ENCODE results near the gene C5orf34. TPM values are rescaled to one million over a fixed set of nuclear protein-coding genes. Genes with fewer than 3 reads are reported as not detected.
"Not testable (repeated sequence)": the region's sequence is repeated elsewhere in the genome, so short reads cannot be mapped to it uniquely, and the experiment has no call there.

The C5orf34 gene
- total RNA-seq, 1 donor from 2014 or later, result 1.8 TPM

DNA sequence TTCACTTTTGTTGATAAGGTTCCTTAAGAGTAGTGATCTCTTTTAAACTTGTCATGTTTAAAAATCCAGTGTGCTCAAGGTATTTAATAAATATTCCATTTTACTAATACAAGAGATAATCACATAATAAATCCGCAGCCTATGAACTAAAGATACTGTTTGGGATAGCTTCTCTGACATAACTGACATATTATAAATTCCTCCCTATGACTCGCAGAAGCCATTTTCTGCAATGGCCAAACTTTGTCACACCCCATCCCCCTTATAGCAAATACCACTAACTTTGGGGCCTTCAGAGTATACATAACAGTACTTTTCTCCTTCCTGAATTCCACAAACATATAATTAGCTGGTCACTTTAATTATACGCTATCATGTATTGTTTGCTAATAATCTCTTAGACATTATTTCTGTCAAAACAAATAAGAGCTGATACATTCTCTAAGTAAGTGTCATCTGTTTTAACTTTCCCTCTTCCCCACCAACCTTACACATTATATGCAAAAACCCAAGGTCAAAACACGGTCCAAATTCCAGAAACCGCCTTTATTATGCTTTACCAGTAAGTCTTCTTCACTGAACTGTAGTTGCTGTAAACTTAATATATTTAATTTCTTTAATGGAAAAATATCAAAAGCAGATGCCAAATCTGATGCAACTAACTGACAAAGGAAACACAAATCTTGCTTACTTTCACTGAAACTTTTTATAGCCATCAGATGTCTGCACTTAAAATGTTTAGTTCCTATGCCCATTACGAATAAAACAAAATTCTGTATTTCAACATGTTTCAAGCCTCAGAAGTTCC, 32.3 kb downstream of the C5orf34 start:
- H3K36me3 Mint-ChIP-seq (ENCODE audit: low read depth), result no peaks in the 10 kb centered on the region
- peak overlapping the region; percentile 100 for H3K27ac Mint-ChIP-seq (ENCODE audit: unreplicated experiment)
- H3K9me3 Mint-ChIP-seq (ENCODE audit: low read depth), result no peaks in the 10 kb centered on the region
- no peak for DNase-seq (ENCODE audit: low spot score)
- no peaks in the 10 kb centered on the region for H3K27me3 Mint-ChIP-seq (ENCODE audit: low read depth)
- H3K4me1 Mint-ChIP-seq (ENCODE audit: low read depth), result peaks cover 39% of the 10 kb centered on the region
- TF ChIP-seq, protein P1, sequence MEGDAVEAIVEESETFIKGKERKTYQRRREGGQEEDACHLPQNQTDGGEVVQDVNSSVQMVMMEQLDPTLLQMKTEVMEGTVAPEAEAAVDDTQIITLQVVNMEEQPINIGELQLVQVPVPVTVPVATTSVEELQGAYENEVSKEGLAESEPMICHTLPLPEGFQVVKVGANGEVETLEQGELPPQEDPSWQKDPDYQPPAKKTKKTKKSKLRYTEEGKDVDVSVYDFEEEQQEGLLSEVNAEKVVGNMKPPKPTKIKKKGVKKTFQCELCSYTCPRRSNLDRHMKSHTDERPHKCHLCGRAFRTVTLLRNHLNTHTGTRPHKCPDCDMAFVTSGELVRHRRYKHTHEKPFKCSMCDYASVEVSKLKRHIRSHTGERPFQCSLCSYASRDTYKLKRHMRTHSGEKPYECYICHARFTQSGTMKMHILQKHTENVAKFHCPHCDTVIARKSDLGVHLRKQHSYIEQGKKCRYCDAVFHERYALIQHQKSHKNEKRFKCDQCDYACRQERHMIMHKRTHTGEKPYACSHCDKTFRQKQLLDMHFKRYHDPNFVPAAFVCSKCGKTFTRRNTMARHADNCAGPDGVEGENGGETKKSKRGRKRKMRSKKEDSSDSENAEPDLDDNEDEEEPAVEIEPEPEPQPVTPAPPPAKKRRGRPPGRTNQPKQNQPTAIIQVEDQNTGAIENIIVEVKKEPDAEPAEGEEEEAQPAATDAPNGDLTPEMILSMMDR (IDR thresholded peaks at IDR 0.05), result no peak
- H3K4me3 Mint-ChIP-seq (ENCODE audit: unreplicated experiment), result peak overlapping the region; percentile 99

DNA sequence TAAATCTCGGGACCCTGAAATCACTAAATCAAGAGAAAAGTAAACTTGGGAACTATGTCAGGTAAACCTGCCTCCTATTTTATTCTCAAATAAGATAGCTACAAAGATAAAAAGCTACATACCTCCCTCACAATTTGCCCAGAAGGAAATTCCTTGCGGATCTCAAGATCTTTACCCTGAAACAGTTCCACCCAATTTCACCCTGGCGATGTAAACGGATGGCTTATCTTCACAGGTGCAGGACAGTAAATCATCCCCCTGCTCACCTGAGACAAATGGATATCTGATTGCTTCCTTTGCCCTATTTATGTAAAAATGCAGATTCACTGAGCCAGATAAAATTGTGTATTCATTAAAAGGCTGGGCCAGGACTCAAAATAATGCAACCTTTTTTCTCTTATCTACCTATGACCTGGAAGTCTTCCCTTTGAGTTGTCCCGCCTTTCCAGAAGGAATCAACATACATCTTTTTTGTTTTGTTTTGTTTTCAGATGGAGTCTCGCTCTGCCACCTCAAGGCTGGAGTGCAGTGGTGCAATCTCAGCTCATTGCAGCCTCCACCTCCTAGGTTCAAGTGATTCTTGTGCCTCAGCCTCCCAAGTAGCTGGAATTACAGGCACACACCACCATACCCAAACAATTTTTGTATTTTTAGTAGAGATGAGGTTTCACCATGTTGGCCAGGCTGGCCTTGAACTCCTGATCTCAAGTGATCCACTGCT, 45.1 kb downstream of the C5orf34 start:
- TF ChIP-seq, protein P1 (IDR thresholded peaks at IDR 0.05), result no peak
- H3K27me3 Mint-ChIP-seq (ENCODE audit: low read depth), result no peaks in the 10 kb centered on the region
- H3K36me3 Mint-ChIP-seq (ENCODE audit: low read depth), result peaks cover 55% of the 10 kb centered on the region
- no peak for DNase-seq (ENCODE audit: low spot score)
- peaks cover 37% of the 10 kb centered on the region for H3K9me3 Mint-ChIP-seq (ENCODE audit: low read depth)
- H3K4me3 Mint-ChIP-seq (ENCODE audit: unreplicated experiment), result no peak overlapping the region
- no peak overlapping the region for H3K27ac Mint-ChIP-seq (ENCODE audit: unreplicated experiment)
- no peaks in the 10 kb centered on the region for H3K4me1 Mint-ChIP-seq (ENCODE audit: low read depth)

DNA sequence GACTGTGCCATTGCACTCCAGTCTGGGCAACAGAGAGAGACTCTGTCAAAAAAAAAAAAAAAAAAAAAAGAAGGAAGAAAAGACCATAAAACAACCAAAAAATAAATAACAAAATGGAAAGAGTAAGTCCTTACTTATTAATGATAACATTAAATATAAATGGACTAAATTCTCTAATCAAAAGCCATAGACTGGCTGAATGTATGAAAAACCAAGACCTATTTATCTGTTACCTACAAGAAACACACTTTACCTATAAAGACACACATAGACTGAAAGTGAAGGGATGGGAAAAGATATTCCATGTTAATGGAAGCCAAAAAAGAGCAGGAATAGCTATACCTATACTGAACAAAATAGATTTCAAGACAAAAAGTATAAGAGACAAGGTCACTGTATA, 47.8 kb downstream of the C5orf34 start:
- Mint-ChIP-seq H3K27ac (ENCODE audit: unreplicated experiment) (no peak overlapping the region), H3K4me3 (ENCODE audit: unreplicated experiment) (no peak overlapping the region), H3K36me3 (ENCODE audit: low read depth) (peaks cover 42% of the 10 kb centered on the region), H3K27me3 (ENCODE audit: low read depth) (no peaks in the 10 kb centered on the region), H3K9me3 (ENCODE audit: low read depth) (peaks cover 32% of the 10 kb centered on the region), H3K4me1 (ENCODE audit: low read depth) (peaks cover 2% of the 10 kb centered on the region)
- DNase-seq (ENCODE audit: low spot score), result no peak
- TF ChIP-seq, protein P1 (IDR thresholded peaks at IDR 0.05), result no peak

DNA sequence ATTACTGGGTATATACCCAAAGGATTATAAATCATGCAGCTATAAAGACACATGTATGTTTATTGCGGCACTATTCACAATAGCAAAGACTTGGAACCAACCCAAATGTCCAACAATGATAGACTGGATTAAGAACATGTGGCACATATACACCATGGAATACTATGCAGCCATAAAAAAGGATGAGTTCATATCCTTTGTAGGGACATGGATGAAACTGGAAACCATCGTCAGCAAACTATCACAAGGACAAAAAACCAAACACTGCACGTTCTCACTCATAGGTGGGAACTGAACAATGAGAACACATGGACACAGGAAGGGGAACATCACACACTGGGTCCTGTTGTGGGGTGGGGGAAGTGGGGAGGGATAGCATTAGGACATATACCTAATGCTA, 49.5 kb downstream of the C5orf34 start:
- DNase-seq (ENCODE audit: low spot score); H3K4me3 Mint-ChIP-seq (ENCODE audit: unreplicated experiment); H3K4me1 Mint-ChIP-seq (ENCODE audit: low read depth); H3K27ac Mint-ChIP-seq (ENCODE audit: unreplicated experiment); H3K27me3 Mint-ChIP-seq (ENCODE audit: low read depth): not testable (repeated sequence)
- Mint-ChIP-seq H3K9me3 (ENCODE audit: low read depth) (peaks cover 25% of the 10 kb centered on the region), H3K36me3 (ENCODE audit: low read depth) (peaks cover 30% of the 10 kb centered on the region)

DNA sequence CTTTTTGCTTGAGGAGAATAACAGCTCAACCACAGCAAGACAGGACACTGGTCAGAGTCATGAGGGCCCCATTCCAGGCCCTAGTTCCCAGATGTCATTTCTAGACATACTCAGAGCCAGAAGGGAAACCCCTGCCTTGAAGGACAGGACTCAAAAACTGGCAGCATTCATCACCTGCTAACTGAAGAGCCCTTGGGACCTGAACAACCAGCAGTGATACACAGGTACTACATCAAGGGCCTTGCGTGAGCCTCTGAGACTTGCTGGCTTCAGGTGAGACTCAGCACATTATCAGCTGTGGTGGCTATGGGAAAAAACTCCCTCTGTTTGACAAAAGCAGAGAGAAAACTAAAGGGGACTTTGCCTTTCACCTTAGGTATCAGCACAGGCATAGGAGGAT, 53.9 kb downstream of the C5orf34 start:
- Mint-ChIP-seq H3K27ac (ENCODE audit: unreplicated experiment) (no peak overlapping the region), H3K9me3 (ENCODE audit: low read depth) (peaks cover 17% of the 10 kb centered on the region), H3K4me1 (ENCODE audit: low read depth) (peaks cover 2% of the 10 kb centered on the region), H3K4me3 (ENCODE audit: unreplicated experiment) (no peak overlapping the region), H3K27me3 (ENCODE audit: low read depth) (no peaks in the 10 kb centered on the region), H3K36me3 (ENCODE audit: low read depth) (peaks cover 24% of the 10 kb centered on the region)
- TF ChIP-seq, protein P1 (IDR thresholded peaks at IDR 0.05), result no peak
- no peak for DNase-seq (ENCODE audit: low spot score)

Measured in chondrocyte (in vitro differentiated cells).